Heart right ventricle (tissue), 16 donors: ENCODE measurements around the gene WDR59. TPM values are rescaled to one million over a fixed set of nuclear protein-coding genes. Genes with fewer than 3 reads are reported as not detected.

Experiments used
- ATAC-seq, 8 donors: fragments of 200-7000 bp; cut with Tn5 transposase; one replicate each; pipeline ENCODE4 v1.9.1; 2020; ENCODE audit warnings: mild to moderate bottlenecking in 8 of 8, moderate library complexity in 8 of 8, moderate number of reproducible peaks in 1 of 8
- DNase-seq, 2 donors: peaks; one replicate each; pipeline ENCODE4 v3.0.0-alpha.2; 2020
- H3K27ac ChIP-seq, 10 donors: fragments of 200-600 bp; sonication (generic) in 2 of 10; one replicate each; pipeline versions ENCODE4 v1.5.0 to v1.8.0; 2020 to 2022; ENCODE audit warnings: mild to moderate bottlenecking in 3 of 10
- H3K27me3 ChIP-seq, 7 donors: fragments of 200-600 bp; one replicate each; pipeline ENCODE4 v1.8.0; 2021 to 2022; ENCODE audit warnings: mild to moderate bottlenecking in 2 of 7
- H3K36me3 ChIP-seq, 9 donors: fragments of 200-600 bp; sonication (generic) in 1 of 9; one replicate each; pipeline versions ENCODE4 v1.5.0 to v1.8.0; 2020 to 2022; ENCODE audit warnings: mild to moderate bottlenecking in 2 of 9
- H3K4me1 ChIP-seq, 9 donors: fragments of 200-600 bp; sonication (generic) in 1 of 9; one replicate each; pipeline versions ENCODE4 v1.5.0 to v1.8.0; 2020 to 2022; ENCODE audit warnings: mild to moderate bottlenecking in 4 of 9
- H3K4me3 ChIP-seq, 10 donors: fragments of 200-600 bp; sonication (generic) in 2 of 10; one replicate each; pipeline versions ENCODE4 v1.5.0 to v1.8.0; 2020 to 2022; ENCODE audit warnings: mild to moderate bottlenecking in 7 of 10, moderate library complexity in 2 of 10
- H3K9me3 ChIP-seq, 11 donors: fragments of 200-600 bp in 10 of 11; sonication (generic) in 2 of 11; one replicate each; pipeline versions ENCODE4 v1.5.0 to v1.8.0; 2013 to 2022; ENCODE audit warnings: mild to moderate bottlenecking in 2 of 11, control low read depth in 1 of 11, moderate library complexity in 1 of 11
- CTCF ChIP-seq, 9 donors: fragments of 200-600 bp; sonication (generic) in 2 of 9; IDR thresholded peaks; one replicate each; pipeline versions ENCODE4 v1.5.0 to v1.8.0; 2021 to 2022; ENCODE audit warnings: antibody characterized with exemption in 9 of 9, mild to moderate bottlenecking in 5 of 9, moderate library complexity in 1 of 9
- WGBS, 2 donors: extraction: QIAGEN DNeasy Blood & Tissue Kit; methylation state at CpG; one replicate each; pipeline ENCODE4 v1.1.7; 2013; ENCODE audit warnings: inconsistent platforms in 1 of 2; 5-methylcytosine and 5-hydroxymethylcytosine counted together
- intact Hi-C, 10 donors: fragments of 100-400 bp; cut with DNase I; formaldehyde crosslinking; loops; one replicate each; pipeline versions ENCODE4 v1.11.1 to v1.14.2; 2022
- polyA plus RNA-seq, 2 donors: library from polyadenylated mRNA; stranded (reverse); fragments of 200-250 nt; gene quantifications; one replicate each; pipeline ENCODE4 v1.2.3, GENCODE V29; 2013
- total RNA-seq, 10 donors: library from RNA; stranded (reverse); fragmentation: NEBNext Ultra II Directional in 3 of 10; extraction: Animal tissue kit (Norgen Biotek cat#: 25700) in 3 of 10; gene quantifications; one replicate each; pipeline versions ENCODE4 v1.2.1 to v1.2.4, GENCODE V29; 2021 to 2023
- donor health status: Arrhythmogenic right ventricular cardiomyopathy.
- donor health status: ischemic (EF 13 %, LVEDD 7.1; RV severe dilation, severe dysfunction).
- donor health status: healthy with polysubstance abuse.
- donor health status: DM: no; HTN: yes; CAD: no.
- donor health status: DM: no; HTN: no; CAD: no.
- donor health status: ischemic (EF 25% LVEDD 6.9; RV normal size, moderate dysfunction).
- donor health status: ischemic (EF 25% LVEDD 5.7; RV mildly dilated, moderate dysfunction).
- donor health status: healthy.
- donor health status: DM: yes; HTN: yes; CAD: no.
- donor health status: Ischemic cardiomyopathy.
- donor health status: ischemic (EF 35%, LVEDD 5.7; RV mildly dilated, moderate dysfunction).
- donor health status: nonischemic (EF 11% LVEDD 7.7; RV severe dilation, severe dysfunction).
- donor health status: DM: yes; HTN: yes; CAD: no.
- donor health status: PGD.
- donor health status: ischemic (EF 29% LVEDD 5.4; RV normal size, mild dysfunction).
- donor health status: nonischemic (EF 23%, LVEDD 6.1; RV moderate dilation, normal function).

The WDR59 gene
- total and polyA plus RNA-seq, 12 donors = 15.6 to 63.5 (median 40.9) TPM

GRCh38 chr16:74877706-74878105 lies 107.2 kb downstream of the WDR59 start:
- ATAC-seq (no peak), DNase-seq (no peak)
- H3K27ac ChIP-seq = no peak overlapping the region
- no peaks in the 10 kb centered on the region for H3K9me3 ChIP-seq
- peaks cover 0 to 7% (median 0%) of the 10 kb centered on the region in 9 donors for H3K4me1 ChIP-seq
- TF ChIP-seq CTCF (IDR thresholded peaks at IDR 0.05) = no peak
- H3K27me3 ChIP-seq = no peaks in the 10 kb centered on the region
- 96 to 97% methylated on average over 7 of the region's 7 CpGs for WGBS, 2 donors
- H3K36me3 ChIP-seq = peaks cover 0 to 91% (median 12%) of the 10 kb centered on the region in 9 donors
- intact Hi-C loops = no loop called here
- no peak overlapping the region for H3K4me3 ChIP-seq

- intact Hi-C loops = no loop called here
- Histone ChIP-seq H3K27me3 (no peaks in the 10 kb centered on the region), H3K9me3 (no peaks in the 10 kb centered on the region), H3K4me3 (no peak overlapping the region), H3K36me3 (peaks cover 0 to 82% (median 10%) of the 10 kb centered on the region in 9 donors), H3K4me1 (peaks cover 0 to 7% (median 0%) of the 10 kb centered on the region in 9 donors), H3K27ac (peak overlapping the region in 2 of 10 donors; percentile 24 to 38)
- ATAC-seq (peak; percentile 60 to 92 (median 76)), DNase-seq (peak; percentile 13 to 49)
- 50 to 76% methylated on average over 13 of the region's 13 CpGs for WGBS, 2 donors
- peak in 3 of 9 donors; percentile 17 to 20 (median 17) for TF ChIP-seq CTCF (IDR thresholded peaks at IDR 0.05)
These were observed 109.9 kb downstream of the WDR59 start for GRCh38 chr16:74874912-74875546.

GRCh38 chr16:74874123-74874522 lies 110.8 kb downstream of the WDR59 start:
- WGBS, 2 donors = 85 to 93% methylated on average over 14 of the region's 14 CpGs
- Histone ChIP-seq H3K4me1 (peaks cover 0 to 7% (median 0%) of the 10 kb centered on the region in 9 donors), H3K4me3 (no peak overlapping the region), H3K27me3 (no peaks in the 10 kb centered on the region), H3K36me3 (peaks cover 0 to 74% (median 8%) of the 10 kb centered on the region in 9 donors), H3K9me3 (no peaks in the 10 kb centered on the region), H3K27ac (peak overlapping the region in 3 of 10 donors; percentile 26 to 44 (median 38))
- intact Hi-C loops = no loop called here
- ATAC-seq (peak in 3 of 8 donors; percentile 34 to 65 (median 52)), DNase-seq (peak in 1 of 2 donors; percentile 20)
- TF ChIP-seq CTCF (IDR thresholded peaks at IDR 0.05) = no peak

- no peak overlapping the region for H3K4me3 ChIP-seq
- H3K4me1 ChIP-seq = peaks cover 0 to 16% (median 7%) of the 10 kb centered on the region in 9 donors
- no peaks in the 10 kb centered on the region for H3K9me3 ChIP-seq
- H3K27ac ChIP-seq = no peak overlapping the region
- H3K27me3 ChIP-seq = no peaks in the 10 kb centered on the region
- DNase-seq (no peak), ATAC-seq (no peak)
- intact Hi-C loops = no loop called here
- peaks cover 0 to 56% (median 5%) of the 10 kb centered on the region in 9 donors for H3K36me3 ChIP-seq
- 80 to 98% methylated on average over 2 of the region's 2 CpGs for WGBS, 2 donors
- TF ChIP-seq CTCF (IDR thresholded peaks at IDR 0.05) = no peak
These were observed 112.6 kb downstream of the WDR59 start for GRCh38 chr16:74872302-74872701.
